Uterus (tissue), 4 donors: ENCODE measurements around the gene MYOG. TPM values are rescaled to one million over a fixed set of nuclear protein-coding genes. Genes with fewer than 3 reads are reported as not detected.

Experiments used
- DNase-seq, 2 donors: peaks; one replicate each; pipeline ENCODE4 v3.0.0-alpha.2; 2019 to 2020
- H3K27ac ChIP-seq, 2 donors: fragments of 200-600 bp; sonication (generic); 1 replicate in 1 of 2; 2 replicates in 1 of 2; pipeline ENCODE4 v1.5.1; 2016 to 2018
- H3K27me3 ChIP-seq, 2 donors: fragments of 200-600 bp; sonication (generic); one replicate each; pipeline ENCODE4 v1.5.1; 2018 to 2019; ENCODE audit warnings: control low read depth in 1 of 2
- H3K36me3 ChIP-seq, 2 donors: fragments of 200-600 bp; sonication (generic); one replicate each; pipeline ENCODE4 v1.5.1; 2019; ENCODE audit warnings: control low read depth in 1 of 2
- H3K4me1 ChIP-seq, 2 donors: fragments of 200-600 bp; sonication (generic); one replicate each; pipeline ENCODE4 v1.5.1; 2018 to 2019; ENCODE audit warnings: control low read depth in 1 of 2
- H3K4me3 ChIP-seq, 2 donors: fragments of 200-600 bp; sonication (generic); 1 replicate in 1 of 2; 2 replicates in 1 of 2; pipeline ENCODE4 v1.5.1; 2018 to 2019; ENCODE audit warnings: mild to moderate bottlenecking in 1 of 2
- H3K9me3 ChIP-seq, 2 donors: fragments of 200-600 bp; sonication (generic); one replicate each; pipeline ENCODE4 v1.5.1; 2019; ENCODE audit warnings: control low read depth in 1 of 2
- POLR2A ChIP-seq, 2 donors: fragments of 450-650 bp; IDR thresholded peaks; one replicate each; pipeline ENCODE4 v1.6.1; 2016; ENCODE audit warnings: antibody characterized with exemption in 2 of 2, mild to moderate bottlenecking in 1 of 2, moderate library complexity in 1 of 2
- intact Hi-C: fragments of 100-400 bp; cut with DNase I; formaldehyde crosslinking; loops from one replicate; pipeline ENCODE4 v1.15.1; 2023; ENCODE audit warnings: low total_unique reads
- total RNA-seq, 4 donors: library from RNA; depleted of rRNA in 3 of 4; stranded (reverse); fragments of >200 nt in 3 of 4; gene quantifications; one replicate each; pipeline versions ENCODE4 v1.1.0 to v1.2.4, GENCODE V29; 2014 to 2023
- TF ChIP-seq, protein P1 (sequence below), 4 experiments: fragments of 200-600 bp in 2 of 4; fragments of 450-650 bp in 2 of 4; sonication (generic) in 2 of 4; IDR thresholded peaks; one replicate each; pipeline ENCODE4 v1.5.1; 2016 to 2019; ENCODE audit warnings: antibody characterized with exemption in 4 of 4, mild to moderate bottlenecking in 2 of 4, moderate library complexity in 1 of 4
- donor health status: DM: yes; HTN: yes; CAD: no.

Gene MYOG
- total RNA-seq, 4 donors from 2014 or later: not detected

DNA sequence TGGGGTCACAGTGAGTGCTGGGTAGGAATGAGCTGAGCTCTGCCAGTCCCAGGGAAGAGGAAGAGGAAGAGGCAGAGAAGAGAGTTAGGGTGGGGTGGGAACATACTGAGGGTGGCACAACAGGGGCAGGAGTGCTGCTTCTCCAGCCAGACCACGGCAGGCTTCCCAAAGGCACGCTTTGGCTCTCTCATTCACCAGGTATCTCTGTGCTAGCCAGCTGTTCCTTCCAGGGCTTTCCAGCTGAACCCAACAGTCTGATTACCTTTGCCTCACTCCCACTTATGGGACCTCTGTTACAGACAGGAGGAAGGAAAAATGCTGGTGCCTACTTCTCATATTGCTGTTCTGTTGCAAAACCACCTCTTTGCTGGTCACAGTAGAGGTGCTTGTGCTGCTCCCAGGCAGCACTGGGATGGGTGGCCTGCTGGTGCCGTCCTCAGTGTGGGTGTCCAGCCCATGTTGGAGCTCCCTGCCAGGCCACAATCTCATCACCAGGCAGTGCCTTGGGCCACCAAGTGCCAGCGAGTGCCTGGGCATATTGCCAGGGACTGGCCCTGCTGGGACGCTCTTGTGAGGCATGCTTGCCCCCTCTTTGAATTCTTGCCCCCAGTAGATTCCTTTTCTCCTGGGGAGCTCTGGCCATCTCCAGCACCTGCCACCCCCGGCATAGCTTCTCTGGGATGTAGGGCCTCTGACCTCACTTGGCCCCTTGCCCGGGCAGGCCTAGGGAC lies 43.9 kb upstream of the MYOG start:
- no peak overlapping the region for H3K27ac ChIP-seq
- H3K27me3 ChIP-seq: no peaks in the 10 kb centered on the region
- H3K4me1 ChIP-seq: peaks cover 3 to 13% of the 10 kb centered on the region in 2 donors
- no peaks in the 10 kb centered on the region for H3K9me3 ChIP-seq
- no peak for DNase-seq
- H3K36me3 ChIP-seq: no peaks in the 10 kb centered on the region
- H3K4me3 ChIP-seq: no peak overlapping the region
- intact Hi-C loops: no loop called here
- TF ChIP-seq POLR2A (IDR thresholded peaks at IDR 0.05): no peak
- TF ChIP-seq, protein P1, sequence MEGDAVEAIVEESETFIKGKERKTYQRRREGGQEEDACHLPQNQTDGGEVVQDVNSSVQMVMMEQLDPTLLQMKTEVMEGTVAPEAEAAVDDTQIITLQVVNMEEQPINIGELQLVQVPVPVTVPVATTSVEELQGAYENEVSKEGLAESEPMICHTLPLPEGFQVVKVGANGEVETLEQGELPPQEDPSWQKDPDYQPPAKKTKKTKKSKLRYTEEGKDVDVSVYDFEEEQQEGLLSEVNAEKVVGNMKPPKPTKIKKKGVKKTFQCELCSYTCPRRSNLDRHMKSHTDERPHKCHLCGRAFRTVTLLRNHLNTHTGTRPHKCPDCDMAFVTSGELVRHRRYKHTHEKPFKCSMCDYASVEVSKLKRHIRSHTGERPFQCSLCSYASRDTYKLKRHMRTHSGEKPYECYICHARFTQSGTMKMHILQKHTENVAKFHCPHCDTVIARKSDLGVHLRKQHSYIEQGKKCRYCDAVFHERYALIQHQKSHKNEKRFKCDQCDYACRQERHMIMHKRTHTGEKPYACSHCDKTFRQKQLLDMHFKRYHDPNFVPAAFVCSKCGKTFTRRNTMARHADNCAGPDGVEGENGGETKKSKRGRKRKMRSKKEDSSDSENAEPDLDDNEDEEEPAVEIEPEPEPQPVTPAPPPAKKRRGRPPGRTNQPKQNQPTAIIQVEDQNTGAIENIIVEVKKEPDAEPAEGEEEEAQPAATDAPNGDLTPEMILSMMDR (IDR thresholded peaks at IDR 0.05): no peak

DNA sequence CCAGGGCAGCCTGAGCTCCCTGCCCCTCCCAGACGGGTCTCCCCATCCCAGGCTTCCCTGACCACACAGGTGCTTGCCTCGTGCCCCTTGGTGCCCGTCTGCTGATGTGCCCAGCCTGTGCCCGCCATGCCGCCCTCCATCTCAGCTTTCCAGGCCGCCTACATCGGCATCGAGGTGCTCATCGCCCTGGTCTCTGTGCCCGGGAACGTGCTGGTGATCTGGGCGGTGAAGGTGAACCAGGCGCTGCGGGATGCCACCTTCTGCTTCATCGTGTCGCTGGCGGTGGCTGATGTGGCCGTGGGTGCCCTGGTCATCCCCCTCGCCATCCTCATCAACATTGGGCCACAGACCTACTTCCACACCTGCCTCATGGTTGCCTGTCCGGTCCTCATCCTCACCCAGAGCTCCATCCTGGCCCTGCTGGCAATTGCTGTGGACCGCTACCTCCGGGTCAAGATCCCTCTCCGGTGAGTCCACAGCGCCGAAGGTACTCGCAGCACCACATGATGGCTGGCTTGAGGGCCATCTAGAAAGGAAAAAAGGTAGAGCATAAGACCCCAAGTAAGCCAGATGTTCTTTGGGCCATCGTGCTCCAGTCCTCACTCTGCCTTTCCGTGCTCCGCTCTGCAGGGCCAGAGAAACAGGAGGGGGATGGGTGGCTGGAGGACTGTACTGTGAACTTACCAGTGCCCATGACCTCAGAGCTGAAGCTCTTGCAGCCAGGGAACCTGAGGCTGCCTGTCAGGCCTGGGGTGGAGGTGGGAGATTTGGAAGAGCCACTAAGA lies 43.1 kb upstream of the MYOG start:
- Histone ChIP-seq H3K27me3 (no peaks in the 10 kb centered on the region), H3K4me3 (no peak overlapping the region), H3K4me1 (peaks cover 3 to 13% of the 10 kb centered on the region in 2 donors), H3K27ac (no peak overlapping the region), H3K36me3 (no peaks in the 10 kb centered on the region), H3K9me3 (no peaks in the 10 kb centered on the region)
- no peak for DNase-seq
- intact Hi-C loops: no loop called here
- TF ChIP-seq POLR2A (IDR thresholded peaks at IDR 0.05): no peak

DNA sequence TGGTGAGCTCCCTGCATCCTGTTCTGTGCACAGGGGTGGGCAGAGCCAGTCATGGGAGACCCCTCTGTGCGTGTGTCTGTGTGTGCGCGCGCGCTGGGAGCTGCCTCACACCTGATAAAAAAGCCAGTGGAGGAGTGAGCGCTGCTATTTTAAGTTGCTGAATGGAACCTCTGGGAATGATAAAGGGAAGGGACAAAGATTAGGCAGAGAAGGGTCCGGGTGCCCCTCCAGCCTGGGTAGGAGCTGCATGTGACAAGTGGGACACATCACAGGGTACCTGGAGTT lies 42.6 kb upstream of the MYOG start:
- intact Hi-C loops: no loop called here
- peak overlapping the region in 1 of 2 donors; percentile 52 for H3K27ac ChIP-seq
- no peaks in the 10 kb centered on the region for H3K9me3 ChIP-seq
- peak overlapping the region; percentile 8 to 22 for H3K4me3 ChIP-seq
- peaks cover 3 to 13% of the 10 kb centered on the region in 2 donors for H3K4me1 ChIP-seq
- no peak for DNase-seq
- TF ChIP-seq POLR2A (IDR thresholded peaks at IDR 0.05): no peak
- TF ChIP-seq, protein P1 (IDR thresholded peaks at IDR 0.05): no peak
- no peaks in the 10 kb centered on the region for H3K27me3 ChIP-seq
- H3K36me3 ChIP-seq: no peaks in the 10 kb centered on the region

DNA sequence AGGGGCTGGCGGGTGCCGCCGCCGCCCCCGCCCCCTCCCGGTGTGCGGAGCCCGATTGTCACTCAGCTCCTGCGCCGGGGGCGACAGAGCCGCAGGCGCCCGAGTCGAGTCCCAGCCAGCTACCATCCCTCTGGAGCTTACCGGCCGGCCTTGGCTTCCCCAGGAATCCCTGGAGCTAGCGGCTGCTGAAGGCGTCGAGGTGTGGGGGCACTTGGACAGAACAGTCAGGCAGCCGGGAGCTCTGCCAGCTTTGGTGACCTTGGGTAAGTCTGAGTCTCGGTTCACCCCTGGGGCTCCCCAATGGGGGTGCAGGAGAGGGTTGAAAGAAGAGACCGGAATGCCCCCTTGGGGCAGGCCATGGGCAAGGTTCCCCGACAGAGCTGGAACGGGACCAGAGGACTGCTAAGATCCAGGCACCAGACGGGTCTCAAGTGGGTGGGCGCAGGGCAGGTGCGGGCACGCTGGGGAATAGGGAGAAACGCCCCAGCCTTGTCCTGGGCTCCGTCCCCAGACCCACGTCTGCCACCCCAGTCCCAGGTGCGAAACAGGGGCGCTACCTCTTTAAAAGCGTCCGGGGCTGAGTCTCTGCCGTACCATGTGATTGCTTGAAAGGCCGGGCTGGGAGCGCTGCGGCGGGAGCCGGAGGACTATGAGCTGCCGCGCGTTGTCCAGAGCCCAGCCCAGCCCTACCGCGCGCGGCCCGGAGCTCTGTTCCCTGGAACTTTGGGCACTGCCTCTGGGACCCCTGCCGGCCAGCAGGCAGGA lies 42.0 kb upstream of the MYOG start, which contains the start of gene ADORA1:
TSS of gene ADORA1 (plus strand) at position 61 of the 765 bp plus-strand sequence. CDS start 1,116 bp downstream, outside the sequence.
- Histone ChIP-seq H3K4me1 (peaks cover 3 to 13% of the 10 kb centered on the region in 2 donors), H3K27ac (peak within 1 kb of the TSS; percentile 26 to 52), H3K9me3 (no peaks in the 10 kb centered on the region), H3K36me3 (no peaks in the 10 kb centered on the region), H3K27me3 (no peaks in the 10 kb centered on the region), H3K4me3 (peak within 1 kb of the TSS; percentile 8 to 22)
- intact Hi-C loops: no loop called here
- no peak for TF ChIP-seq POLR2A (IDR thresholded peaks at IDR 0.05)
- TF ChIP-seq, protein P1 (IDR thresholded peaks at IDR 0.05): peak in 1 of 4 experiments; percentile 1
- DNase-seq: peak; percentile 52 to 60

DNA sequence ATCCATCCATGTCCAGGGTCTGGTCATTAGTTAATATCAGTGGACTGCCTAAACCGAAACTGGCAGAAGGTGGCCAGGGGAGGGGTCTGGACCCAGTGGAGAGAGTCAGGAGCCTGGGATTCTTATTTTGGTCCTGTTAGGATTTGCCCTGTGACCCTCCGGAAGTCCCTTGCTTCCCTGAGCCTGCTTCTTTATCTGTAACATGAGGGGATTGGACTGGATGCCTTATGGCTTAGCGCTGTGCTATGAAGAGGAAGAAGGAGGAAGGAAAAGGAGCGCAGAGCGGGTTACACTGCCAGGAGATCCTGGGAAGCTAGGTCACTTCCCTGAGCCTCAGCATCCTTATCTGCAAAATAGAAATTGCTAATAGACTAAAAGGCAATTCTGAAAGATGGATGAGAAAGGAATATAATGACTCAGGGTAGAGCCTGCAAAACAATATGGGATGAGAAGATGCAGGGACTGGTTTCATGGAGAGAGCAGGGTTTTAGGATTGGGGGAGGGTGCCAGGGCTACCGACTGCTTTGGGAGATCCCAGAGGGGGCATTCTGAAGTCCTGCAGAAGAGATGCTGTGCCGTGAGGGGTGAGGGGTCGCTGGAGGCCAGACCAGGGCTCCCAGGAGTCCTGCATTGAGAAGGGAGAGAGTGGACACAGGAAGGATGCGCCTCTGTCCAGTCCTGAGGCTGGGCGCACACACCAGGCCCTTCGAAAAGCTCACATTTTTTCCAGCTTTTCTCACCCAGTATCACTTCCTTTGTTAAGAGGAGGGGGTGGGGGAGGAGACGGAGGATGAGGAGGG lies 41.3 kb upstream of the MYOG start:
- intact Hi-C loops: no loop called here
- TF ChIP-seq, protein P1 (IDR thresholded peaks at IDR 0.05): no peak
- TF ChIP-seq POLR2A (IDR thresholded peaks at IDR 0.05): no peak
- peak overlapping the region in 1 of 2 donors; percentile 52 for H3K27ac ChIP-seq
- no peak for DNase-seq
- no peaks in the 10 kb centered on the region for H3K9me3 ChIP-seq
- peaks cover 3 to 13% of the 10 kb centered on the region in 2 donors for H3K4me1 ChIP-seq
- no peaks in the 10 kb centered on the region for H3K27me3 ChIP-seq
- H3K36me3 ChIP-seq: no peaks in the 10 kb centered on the region
- peak overlapping the region; percentile 8 to 22 for H3K4me3 ChIP-seq
